Stimulated activated naive CD4-positive, alpha-beta T cell (primary cell): ENCODE data around the gene MIAT.
"Not testable (repeated sequence)": the region's sequence is repeated elsewhere in the genome, so short reads cannot be mapped to it uniquely, and the experiment has no call there.

ENCODE experiments used
- DNase-seq, 6 experiments: peaks; one replicate each; lab custom pipeline; 2025; lab: John Stamatoyannopoulos, UW

Gene MIAT

DNA sequence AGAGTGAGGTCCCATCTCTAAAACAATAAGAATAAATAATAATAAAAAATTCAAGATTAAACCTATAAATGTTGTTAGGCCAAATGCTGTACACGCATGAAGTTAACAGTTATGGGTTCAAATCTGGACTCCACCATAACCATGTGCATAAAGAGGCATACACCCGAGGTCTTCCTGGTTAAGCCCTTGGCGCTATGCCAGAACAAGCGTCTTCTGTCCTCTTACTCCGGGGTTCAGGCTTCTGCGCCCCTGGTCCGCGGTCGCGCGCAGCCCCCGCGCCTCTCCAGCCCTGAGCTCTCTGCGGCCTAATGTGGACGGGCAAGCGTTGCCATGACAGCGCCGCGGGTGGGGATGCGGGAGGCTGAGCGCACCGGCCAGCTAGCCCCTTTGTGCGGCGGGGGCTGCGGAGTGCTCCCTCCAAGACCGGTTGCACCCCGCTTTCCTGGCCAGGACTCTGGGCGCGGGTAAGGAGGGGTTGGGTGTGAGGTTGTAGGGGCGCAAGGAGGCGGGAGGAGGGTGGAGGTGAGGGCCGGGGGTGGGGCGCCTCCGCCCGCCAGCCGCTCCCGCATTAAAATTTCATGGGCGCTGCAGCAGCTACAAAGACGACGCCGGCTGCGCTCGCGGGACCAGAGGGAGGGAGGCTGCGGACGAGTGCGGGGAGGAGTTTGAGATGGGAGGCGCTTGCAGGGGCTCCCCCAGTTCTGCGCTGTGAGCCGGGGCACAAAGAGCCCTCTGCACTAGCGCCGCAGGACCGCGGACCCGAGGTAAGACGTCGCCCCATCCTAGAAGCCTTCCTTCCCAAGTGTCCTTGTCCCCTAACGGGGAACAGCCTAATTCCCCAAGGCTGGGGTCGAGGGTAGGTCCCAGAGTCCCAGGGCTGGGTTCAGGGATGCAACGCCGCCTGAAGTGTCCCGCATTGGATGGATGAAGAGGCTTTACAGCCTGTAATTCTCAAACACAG is at the start of gene MIAT:
Gene MIAT, plus strand, starts transcription at position 698 of the 961 bp plus-strand sequence.
- DNase-seq = peak; percentile 25 to 47 (median 38)

GRCh38 chr22:26608129-26608528 is 49.3 kb upstream of the MIAT start:
- DNase-seq = no peak

- no peak for DNase-seq
Measured at GRCh38 chr22:26609287-26609686, 48.1 kb upstream of the MIAT start.

DNA sequence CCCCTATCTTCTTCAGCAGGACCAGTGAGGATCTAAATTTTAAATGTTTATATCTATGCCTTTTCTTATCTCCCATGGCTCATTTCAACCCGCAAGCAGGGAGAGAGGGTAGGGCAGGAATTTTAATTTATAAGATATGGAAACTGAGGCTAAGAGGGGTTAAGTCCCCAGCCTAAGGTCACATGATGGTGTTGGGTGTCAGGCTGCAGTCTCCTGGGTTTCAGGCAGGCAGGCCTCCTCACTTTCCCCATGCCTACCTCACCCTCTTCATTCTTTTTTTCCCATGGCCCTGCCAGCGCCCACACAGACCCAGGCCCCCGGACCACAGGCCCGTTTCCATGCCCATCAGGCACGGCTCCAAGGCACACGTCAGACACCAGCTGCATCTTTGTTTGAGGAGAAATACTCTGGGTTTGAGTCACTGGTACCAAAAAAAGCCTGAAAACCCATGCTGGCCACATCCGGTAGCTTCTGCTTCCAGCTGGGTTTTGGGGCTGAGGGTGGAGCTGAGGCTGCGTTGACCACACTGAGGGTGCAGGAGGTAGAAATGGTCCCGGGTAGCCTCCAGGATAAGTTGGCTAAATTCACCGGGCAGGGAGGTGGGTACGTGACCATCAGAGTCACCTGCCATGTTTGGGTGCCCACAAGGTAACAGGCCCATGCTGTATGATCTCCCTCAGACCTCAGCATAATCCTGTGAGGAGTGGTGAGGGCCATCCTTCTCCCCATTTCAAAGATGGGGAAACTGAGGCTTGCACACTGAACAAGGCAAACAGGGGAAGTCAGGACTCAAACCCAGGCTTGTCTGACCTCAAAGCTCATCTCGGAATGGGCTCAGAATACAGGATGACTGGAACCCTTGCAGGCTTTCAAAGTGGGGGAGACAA is 47.1 kb upstream of the MIAT start:
- DNase-seq = no peak

GRCh38 chr22:26610996-26611395 is 46.4 kb upstream of the MIAT start:
- DNase-seq = no peak

GRCh38 chr22:26612652-26613051 is 44.7 kb upstream of the MIAT start:
- DNase-seq = no peak

- DNase-seq = not testable (repeated sequence)
Measured at GRCh38 chr22:26613753-26614152, 43.6 kb upstream of the MIAT start.

GRCh38 chr22:26614322-26614721 is 43.1 kb upstream of the MIAT start:
- no peak for DNase-seq

GRCh38 chr22:26615149-26615548 is 42.2 kb upstream of the MIAT start:
- no peak for DNase-seq

GRCh38 chr22:26615830-26616435 is 41.5 kb upstream of the MIAT start:
- DNase-seq = no peak

- no peak for DNase-seq
Measured at GRCh38 chr22:26616650-26617049, 40.7 kb upstream of the MIAT start.

- no peak for DNase-seq
Measured at GRCh38 chr22:26617271-26618199, 39.9 kb upstream of the MIAT start, which contains the start of gene CRYBB1. Gene CRYBB1 (minus strand): TSS chr22:26618027. CDS start chr22:26616319, 1,708 bp downstream.

DNA sequence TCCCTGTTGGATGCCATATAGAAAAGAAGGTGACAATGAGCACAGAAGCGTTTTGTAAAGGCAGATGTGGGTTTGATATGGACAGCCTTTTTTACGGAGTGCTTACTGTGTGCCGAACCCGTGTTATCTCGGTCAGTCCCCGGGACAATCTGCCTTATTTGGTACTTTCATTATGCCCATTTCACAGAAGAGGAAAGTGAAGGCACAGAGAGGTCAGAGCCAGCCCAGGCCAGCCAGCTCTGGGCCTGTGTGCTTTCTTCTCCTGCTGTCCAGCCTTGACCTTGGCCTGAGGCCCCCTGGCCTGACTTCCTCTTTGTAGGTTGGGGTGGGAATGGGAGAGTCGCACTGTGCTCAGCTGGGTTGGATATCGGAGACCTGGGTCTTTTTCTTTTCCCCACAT is 38.9 kb upstream of the MIAT start:
- no peak for DNase-seq

DNA sequence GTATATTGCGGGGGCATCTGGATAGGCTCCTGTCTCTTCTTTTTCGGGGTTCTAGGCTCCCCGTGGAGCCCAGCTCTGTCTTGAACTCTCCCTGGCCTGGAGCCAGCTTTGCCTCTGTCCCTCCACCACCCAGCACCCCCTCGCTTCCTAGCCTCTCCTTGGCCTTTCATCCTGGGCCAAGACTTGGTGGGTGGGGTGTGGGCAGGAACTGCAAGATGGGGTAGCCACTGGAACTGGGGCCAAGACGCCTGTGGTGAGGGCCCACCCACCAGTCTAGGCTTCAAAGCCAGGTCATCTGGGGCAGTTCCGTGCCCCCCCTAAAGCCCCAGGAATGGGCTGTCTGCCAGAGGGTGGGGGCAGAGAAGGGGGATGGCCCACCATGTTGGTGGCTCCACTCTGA is 37.9 kb upstream of the MIAT start:
- no peak for DNase-seq

DNA sequence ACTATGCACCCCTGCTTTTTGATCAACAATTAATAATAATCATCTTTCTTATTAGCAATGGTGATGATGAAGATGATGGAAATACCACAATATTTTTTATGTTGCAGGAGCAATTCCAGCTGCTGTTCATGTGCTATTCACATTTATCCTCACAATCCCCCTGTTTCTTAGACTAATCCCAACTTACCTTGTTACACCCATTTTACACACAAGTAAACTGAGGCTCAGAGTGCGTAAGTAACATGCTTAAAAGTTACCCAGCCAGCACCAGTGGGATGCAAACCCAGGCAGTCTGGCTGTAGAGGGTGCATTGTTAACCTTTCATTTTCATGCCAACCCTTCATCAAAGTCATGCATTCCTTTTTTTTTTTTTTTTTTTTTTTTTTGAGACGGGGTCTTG is 37.2 kb upstream of the MIAT start:
- DNase-seq = no peak

GRCh38 chr22:26621663-26622062 is 35.7 kb upstream of the MIAT start, which contains the start of gene CRYBA4:
Gene CRYBA4 (plus strand): TSS chr22:26621963. CDS start chr22:26622597, 634 bp downstream.
- DNase-seq = no peak

DNA sequence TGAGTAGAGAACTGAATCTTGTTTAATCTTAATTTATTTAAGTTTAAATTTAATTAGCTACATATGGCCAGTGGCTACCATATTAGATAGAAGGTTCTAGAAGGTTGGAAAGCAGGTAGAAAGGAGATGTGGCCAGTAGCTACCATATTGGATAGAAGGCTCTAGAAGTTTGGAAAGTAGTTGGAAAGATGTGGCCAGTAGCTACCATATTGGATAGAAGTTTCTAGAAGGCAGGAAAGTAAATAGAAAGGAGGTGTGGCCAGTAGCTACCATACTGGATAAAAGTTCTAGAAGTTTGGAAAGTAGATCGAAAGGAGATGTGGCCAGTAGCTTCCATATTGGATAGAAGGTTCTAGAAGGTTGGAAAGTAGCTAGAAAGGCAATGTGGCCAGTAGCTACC is 33.4 kb upstream of the MIAT start:
- no peak for DNase-seq

- DNase-seq = no peak
Measured at GRCh38 chr22:26624803-26625202, 32.6 kb upstream of the MIAT start.

GRCh38 chr22:26629988-26630761 is 27.2 kb upstream of the MIAT start:
- DNase-seq = no peak

DNA sequence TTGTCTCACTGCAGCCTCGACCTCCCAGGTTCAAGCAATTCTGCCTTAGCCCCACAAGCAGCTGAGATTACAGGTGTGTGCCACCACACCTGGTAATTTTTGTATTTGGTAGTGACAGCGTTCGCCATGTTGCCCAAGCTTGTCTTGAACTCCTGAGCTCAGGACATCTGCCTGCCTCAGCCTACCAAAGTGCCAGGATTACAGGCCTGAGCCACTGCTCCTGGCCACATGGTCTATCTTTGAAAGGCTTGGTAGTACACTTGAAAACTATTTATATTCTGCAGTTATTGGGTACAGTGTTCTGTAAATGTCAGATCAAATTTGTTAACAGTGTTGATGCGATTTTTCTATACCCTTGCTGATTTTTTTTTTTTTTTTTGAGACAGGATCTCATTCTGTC is 26.1 kb upstream of the MIAT start:
- no peak for DNase-seq
